Karpas-422 (cell line): ENCODE results near the gene ST7L. TPM values are rescaled to one million over a fixed set of nuclear protein-coding genes. Genes with fewer than 3 reads are reported as not detected.
"Not testable (repeated sequence)": the region's sequence is repeated elsewhere in the genome, so short reads cannot be mapped to it uniquely, and the experiment has no call there.

Experiments used
- DNase-seq: peaks from one replicate; pipeline ENCODE4 v3.0.0-alpha.2; 2015
- H2AFZ ChIP-seq: fragments of 200-600 bp; sonication (generic); 2 replicates; pipeline ENCODE4 v1.6.1; 2014; ENCODE audit warnings: antibody characterized with exemption, low read length, mixed read lengths
- H3K27ac ChIP-seq: fragments of 200-600 bp; sonication (generic); 2 replicates; pipeline ENCODE4 v1.5.1; 2014; ENCODE audit warnings: mild to moderate bottlenecking, low read length, moderate library complexity
- H3K27me3 ChIP-seq: fragments of 200-600 bp; sonication (generic); 2 replicates; pipeline ENCODE4 v1.6.1; 2014; ENCODE audit warnings: low read length, mixed read lengths
- H3K36me3 ChIP-seq: fragments of 200-600 bp; sonication (generic); 2 replicates; pipeline ENCODE4 v1.6.1; 2014; ENCODE audit warnings: low read length, mixed read lengths; ENCODE audit not compliant: insufficient read depth
- H3K4me1 ChIP-seq: fragments of 200-600 bp; sonication (generic); 2 replicates; pipeline ENCODE4 v1.6.1; 2014; ENCODE audit warnings: mild to moderate bottlenecking, low read length, mixed read lengths
- H3K4me2 ChIP-seq: fragments of 200-600 bp; sonication (generic); 2 replicates; pipeline ENCODE4 v1.6.1; 2014; ENCODE audit warnings: low read length, low read depth, mild to moderate bottlenecking; ENCODE audit not compliant: poor library complexity, severe bottlenecking
- H3K4me3 ChIP-seq: fragments of 200-600 bp; sonication (generic); 2 replicates; pipeline ENCODE4 v1.5.1; 2014; ENCODE audit warnings: mild to moderate bottlenecking, antibody characterized with exemption, low read length, mixed read lengths
- H3K79me2 ChIP-seq: fragments of 200-600 bp; sonication (generic); 2 replicates; pipeline ENCODE4 v1.6.1; 2014; ENCODE audit warnings: mild to moderate bottlenecking, low read length, mixed read lengths
- H3K9ac ChIP-seq: fragments of 200-600 bp; sonication (generic); 2 replicates; pipeline ENCODE4 v1.6.0; 2014; ENCODE audit warnings: low read length
- H3K9me2 ChIP-seq: fragments of 200-600 bp; sonication (generic), shearing (Covaris generic); replicated peaks from 2 replicates; pipeline ENCODE4 v1.6.0; 2014; ENCODE audit warnings: mild to moderate bottlenecking, low read length, moderate library complexity; ENCODE audit not compliant: insufficient read depth
- H3K9me3 ChIP-seq: fragments of 300-700, 200-600 bp; sonication (generic); 2 replicates; pipeline ENCODE4 v1.6.1; 2014; ENCODE audit warnings: low read length, mixed read lengths
- H4K20me1 ChIP-seq: fragments of 200-600 bp; sonication (generic); 2 replicates; pipeline ENCODE4 v1.6.1; 2014; ENCODE audit warnings: mild to moderate bottlenecking, antibody characterized with exemption, low read length, low read depth; ENCODE audit not compliant: insufficient read depth
- total RNA-seq: library from RNA; depleted of rRNA; stranded (reverse); fragments of >200 nt; shearing (Covaris generic); gene quantifications from 2 replicates; pipeline ENCODE4 v1.2.3, GENCODE V29; 2014; ENCODE audit warnings: low replicate concordance; rRNA removed

ST7L gene, protein sequence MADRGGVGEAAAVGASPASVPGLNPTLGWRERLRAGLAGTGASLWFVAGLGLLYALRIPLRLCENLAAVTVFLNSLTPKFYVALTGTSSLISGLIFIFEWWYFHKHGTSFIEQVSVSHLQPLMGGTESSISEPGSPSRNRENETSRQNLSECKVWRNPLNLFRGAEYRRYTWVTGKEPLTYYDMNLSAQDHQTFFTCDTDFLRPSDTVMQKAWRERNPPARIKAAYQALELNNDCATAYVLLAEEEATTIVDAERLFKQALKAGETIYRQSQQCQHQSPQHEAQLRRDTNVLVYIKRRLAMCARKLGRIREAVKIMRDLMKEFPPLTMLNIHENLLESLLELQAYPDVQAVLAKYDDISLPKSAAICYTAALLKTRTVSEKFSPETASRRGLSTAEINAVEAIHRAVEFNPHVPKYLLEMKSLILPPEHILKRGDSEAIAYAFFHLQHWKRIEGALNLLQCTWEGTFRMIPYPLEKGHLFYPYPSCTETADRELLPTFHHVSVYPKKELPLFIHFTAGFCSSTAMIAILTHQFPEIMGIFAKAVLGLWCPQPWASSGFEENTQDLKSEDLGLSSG
- 14.4 and 16.5 TPM in 2 replicates for total RNA-seq

- Histone ChIP-seq H4K20me1 (peaks cover 17% of the 10 kb centered on the region; the same call in 1 of the 2 replicates), H3K4me2 (peak within 1 kb of the TSS; percentile 99), H3K27ac (peak within 1 kb of the TSS; percentile 91), H3K9me2 (no peaks in the 10 kb centered on the region), H3K9ac (peak within 1 kb of the TSS; percentile 92), H3K4me1 (peaks cover 35% of the 10 kb centered on the region), H3K27me3 (no peaks in the 10 kb centered on the region), H3K79me2 (peaks cover 62% of the 10 kb centered on the region), H3K36me3 (no peaks in the 10 kb centered on the region; the same call in 1 of the 2 replicates), H3K9me3 (no peaks in the 10 kb centered on the region), H2AFZ (peak within 1 kb of the TSS; percentile 95), H3K4me3 (peak within 1 kb of the TSS; percentile 83)
- DNase-seq, result peak; percentile 83
These were observed at the start of gene ST7L for GRCh38 chr1:112618721-112619517. Gene ST7L, minus strand, starts transcription at chr1:112619141. Its CDS starts 28 bp downstream, at chr1:112619113.

- Histone ChIP-seq H3K4me1 (peaks cover 4% of the 10 kb centered on the region; the same call in 1 of the 2 replicates), H3K27me3 (no peaks in the 10 kb centered on the region), H3K4me3 (no peak overlapping the region), H3K79me2 (0 out of 2 replicates have a peak, but pooled peaks cover 7% of the 10 kb centered on the region), H3K9ac (no peak overlapping the region), H4K20me1 (no peaks in the 10 kb centered on the region), H2AFZ (no peak overlapping the region), H3K27ac (no peak overlapping the region), H3K9me2 (no peaks in the 10 kb centered on the region), H3K4me2 (no peak overlapping the region), H3K36me3 (peaks cover 62% of the 10 kb centered on the region), H3K9me3 (no peaks in the 10 kb centered on the region)
- no peak for DNase-seq
These were observed 48.0 kb upstream of the ST7L start for GRCh38 chr1:112666946-112667345.

DNA sequence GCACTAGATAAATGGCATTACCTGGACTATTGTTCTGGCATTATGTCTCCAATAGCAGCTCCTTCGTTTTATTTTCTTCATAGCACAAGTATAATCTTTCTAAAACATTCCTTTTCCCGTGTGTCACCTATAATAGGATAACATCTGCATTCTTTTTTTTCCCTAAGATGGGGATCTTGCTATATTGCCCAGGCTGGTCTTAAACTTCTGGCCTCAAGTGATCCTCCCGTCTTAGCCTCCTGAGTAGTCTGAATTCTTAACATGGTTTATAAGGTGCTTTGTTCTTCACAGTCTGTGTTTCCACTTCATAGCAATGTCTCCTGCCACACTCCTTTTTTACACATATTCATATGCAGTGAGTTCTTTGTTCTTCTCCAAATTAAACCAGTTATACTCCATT lies 46.9 kb upstream of the ST7L start:
- H3K36me3 ChIP-seq, result peaks cover 68% of the 10 kb centered on the region
- no peak overlapping the region for H2AFZ ChIP-seq
- no peak overlapping the region for H3K4me3 ChIP-seq
- H3K27me3 ChIP-seq, result no peaks in the 10 kb centered on the region
- H4K20me1 ChIP-seq, result no peaks in the 10 kb centered on the region
- no peaks in the 10 kb centered on the region for H3K9me2 ChIP-seq
- H3K9ac ChIP-seq, result no peak overlapping the region
- H3K4me2 ChIP-seq, result no peak overlapping the region
- DNase-seq, result no peak
- no peak overlapping the region for H3K27ac ChIP-seq
- no peaks in the 10 kb centered on the region for H3K9me3 ChIP-seq
- H3K79me2 ChIP-seq, result peaks cover 12% of the 10 kb centered on the region; the same call in 1 of the 2 replicates
- peaks cover 4% of the 10 kb centered on the region; the same call in 1 of the 2 replicates for H3K4me1 ChIP-seq

DNA sequence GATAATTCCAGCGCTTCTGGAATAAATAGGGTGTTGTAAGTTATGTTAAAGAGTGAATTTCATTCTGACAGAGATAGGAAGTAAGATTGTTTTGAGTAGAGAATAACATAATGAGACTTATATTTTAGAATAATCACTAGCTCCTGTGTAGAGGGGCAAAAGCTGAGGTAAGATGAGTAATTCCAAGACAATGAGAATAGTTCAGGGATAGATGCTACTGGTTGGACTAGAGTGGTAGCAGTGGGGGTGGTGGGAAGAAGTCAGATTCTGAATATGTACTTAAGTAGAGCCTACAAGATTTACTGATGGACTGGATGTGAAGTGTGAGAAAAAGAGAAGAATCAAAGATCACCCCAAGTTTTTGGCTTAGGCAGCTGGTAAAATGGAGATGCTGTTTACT lies 32.3 kb upstream of the ST7L start:
- Histone ChIP-seq H3K79me2 (peaks cover 75% of the 10 kb centered on the region), H3K9me3 (no peaks in the 10 kb centered on the region), H3K9me2 (no peaks in the 10 kb centered on the region), H3K4me2 (no peak overlapping the region), H4K20me1 (0 out of 2 replicates have a peak, but pooled peaks cover 4% of the 10 kb centered on the region), H3K27ac (no peak overlapping the region), H3K27me3 (no peaks in the 10 kb centered on the region), H3K4me3 (no peak overlapping the region), H3K9ac (no peak overlapping the region), H3K36me3 (peaks cover 49% of the 10 kb centered on the region; the same call in 1 of the 2 replicates), H3K4me1 (no peaks in the 10 kb centered on the region; the same call in 1 of the 2 replicates), H2AFZ (no peak overlapping the region)
- no peak for DNase-seq

DNA sequence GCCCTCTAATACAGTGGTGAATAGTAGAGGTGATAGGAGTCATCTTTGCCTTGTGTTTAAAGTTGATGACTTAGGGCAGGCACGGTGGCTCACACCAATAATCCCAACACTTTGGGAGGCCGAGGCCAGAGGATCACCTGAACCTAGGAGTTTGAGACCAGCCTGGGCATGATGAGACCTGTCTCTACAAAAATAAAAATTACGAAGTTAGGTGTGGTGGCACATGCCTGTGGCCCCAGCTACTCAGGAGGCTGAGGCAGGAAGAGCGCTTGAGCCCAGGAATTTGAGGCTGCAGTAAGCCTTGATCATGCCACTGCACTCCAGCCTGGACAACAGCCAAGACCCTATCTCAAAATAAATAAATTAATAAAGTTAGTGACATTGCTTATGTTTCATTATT lies 27.3 kb upstream of the ST7L start:
- H3K79me2 ChIP-seq, result peaks cover 98% of the 10 kb centered on the region
- peaks cover 57% of the 10 kb centered on the region; the same call in 1 of the 2 replicates for H3K36me3 ChIP-seq
- H3K27me3 ChIP-seq, result no peaks in the 10 kb centered on the region
- DNase-seq, result no peak
- peaks cover 13% of the 10 kb centered on the region; the same call in 1 of the 2 replicates for H4K20me1 ChIP-seq
- no peak overlapping the region for H3K27ac ChIP-seq
- H3K4me2 ChIP-seq, result no peak overlapping the region
- H3K9me2 ChIP-seq, result no peaks in the 10 kb centered on the region
- no peak overlapping the region for H3K9ac ChIP-seq
- H3K9me3 ChIP-seq, result no peaks in the 10 kb centered on the region
- no peak overlapping the region for H2AFZ ChIP-seq
- no peak overlapping the region for H3K4me3 ChIP-seq
- H3K4me1 ChIP-seq, result no peaks in the 10 kb centered on the region

DNA sequence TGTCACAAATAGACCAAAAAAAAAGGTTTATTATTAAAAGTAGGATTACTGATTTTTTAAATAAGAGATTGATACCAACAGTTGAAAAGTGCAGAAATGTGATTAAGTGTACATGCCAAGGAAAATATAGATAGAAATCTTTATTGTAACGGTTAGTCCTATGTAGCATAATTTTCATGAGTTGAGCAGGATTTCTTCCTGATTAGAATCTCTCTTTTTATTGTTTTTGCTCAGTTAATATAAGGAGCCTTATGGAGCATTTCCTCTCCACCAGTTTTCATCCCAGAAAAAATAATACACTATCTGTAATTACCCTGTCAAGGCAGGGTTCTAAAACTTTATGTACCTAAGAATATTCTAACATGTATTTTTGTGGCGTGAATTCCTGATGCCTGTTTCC lies 24.1 kb upstream of the ST7L start:
- Histone ChIP-seq H3K36me3 (peaks cover 42% of the 10 kb centered on the region; the same call in 1 of the 2 replicates), H3K4me2 (no peak overlapping the region)

DNA sequence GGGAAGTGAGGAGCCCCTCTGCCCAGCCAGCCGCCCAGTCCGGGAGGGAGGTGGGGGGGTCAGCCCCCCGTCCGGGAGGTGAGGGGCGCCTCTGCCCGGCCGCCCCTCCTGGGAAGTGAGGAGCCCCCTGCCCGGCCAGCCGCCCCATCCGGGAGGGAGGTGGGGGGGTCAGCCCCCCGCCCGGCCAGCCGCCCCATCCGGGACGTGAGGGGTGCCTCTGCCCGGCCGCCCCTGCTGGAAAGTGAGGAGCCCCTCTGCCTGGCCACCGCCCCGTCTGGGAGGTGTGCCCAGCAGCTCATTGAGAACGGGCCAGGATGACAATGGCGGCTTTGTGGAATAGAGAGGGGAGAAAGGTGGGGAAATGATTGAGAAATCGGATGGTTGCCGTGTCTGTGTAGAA lies 21.5 kb upstream of the ST7L start:
- H3K9me3 ChIP-seq, DNase-seq, H3K9me2 ChIP-seq, H3K27ac ChIP-seq, H2AFZ ChIP-seq, H3K4me2 ChIP-seq, H3K27me3 ChIP-seq, H3K9ac ChIP-seq, H3K4me3 ChIP-seq: not testable (repeated sequence)
- peaks cover 85% of the 10 kb centered on the region for H3K79me2 ChIP-seq
- peaks cover 19% of the 10 kb centered on the region for H4K20me1 ChIP-seq
- peaks cover 14% of the 10 kb centered on the region for H3K4me1 ChIP-seq
- peaks cover 22% of the 10 kb centered on the region; the same call in 1 of the 2 replicates for H3K36me3 ChIP-seq

More for the DNA sequence above, 24.1 kb upstream of the ST7L start:
- Histone ChIP-seq H2AFZ (no peak overlapping the region), H3K9ac (no peak overlapping the region), H3K79me2 (peaks cover 84% of the 10 kb centered on the region), H3K27me3 (no peaks in the 10 kb centered on the region), H3K9me3 (no peaks in the 10 kb centered on the region), H4K20me1 (peaks cover 15% of the 10 kb centered on the region; the same call in 1 of the 2 replicates), H3K4me1 (no peaks in the 10 kb centered on the region), H3K27ac (no peak overlapping the region), H3K4me3 (no peak overlapping the region), H3K9me2 (no peaks in the 10 kb centered on the region)
- no peak for DNase-seq
